Upper lobe of left lung (tissue), 6 donors: ENCODE results near the gene SMPX. TPM values are rescaled to one million over a fixed set of nuclear protein-coding genes. Genes with fewer than 3 reads are reported as not detected.

Source experiments
- ATAC-seq, 2 donors: fragments of 200-7000 bp; cut with Tn5 transposase; one replicate each; pipeline ENCODE4 v1.9.1; 2022; ENCODE audit warnings: mild to moderate bottlenecking in 2 of 2, moderate library complexity in 2 of 2; ENCODE audit not compliant: low FRiP score in 2 of 2
- DNase-seq, 2 donors: peaks; one replicate each; pipeline ENCODE4 v3.0.0-alpha.2; 2019 to 2020
- H3K27ac ChIP-seq, 4 donors: fragments of 200-600 bp; sonication (generic); one replicate each; pipeline ENCODE4 v1.5.1; 2016 to 2019
- H3K27me3 ChIP-seq, 4 donors: fragments of 200-600 bp; sonication (generic); one replicate each; pipeline ENCODE4 v1.5.1; 2017 to 2019
- H3K36me3 ChIP-seq, 4 donors: fragments of 200-600 bp; sonication (generic); one replicate each; pipeline ENCODE4 v1.5.1; 2016 to 2019
- H3K4me1 ChIP-seq, 4 donors: fragments of 200-600 bp; sonication (generic); one replicate each; pipeline ENCODE4 v1.5.1; 2018 to 2019
- H3K4me3 ChIP-seq, 4 donors: fragments of 200-600 bp; sonication (generic); one replicate each; pipeline ENCODE4 v1.5.1; 2017 to 2019; ENCODE audit warnings: mild to moderate bottlenecking in 2 of 4, moderate library complexity in 1 of 4
- H3K9me3 ChIP-seq, 4 donors: fragments of 200-600 bp; sonication (generic); one replicate each; pipeline ENCODE4 v1.5.1; 2018 to 2019
- EP300 ChIP-seq, 4 donors: sonication (generic); formaldehyde crosslinking; IDR thresholded peaks; one replicate each; pipeline ENCODE4 v1.5.1; 2017; ENCODE audit warnings: antibody characterized with exemption in 4 of 4, control low read depth in 2 of 4
- POLR2A ChIP-seq, 4 donors: fragments of 450-650 bp; IDR thresholded peaks; one replicate each; pipeline ENCODE4 v1.5.1; 2016 to 2017; ENCODE audit warnings: antibody characterized with exemption in 4 of 4, mild to moderate bottlenecking in 2 of 4
- POLR2AphosphoS5 ChIP-seq, 2 donors: sonication (generic); formaldehyde crosslinking; IDR thresholded peaks; one replicate each; pipeline ENCODE4 v1.5.1; 2017; ENCODE audit warnings: antibody characterized with exemption in 2 of 2
- WGBS, 2 donors: methylation state at CpG; one replicate each; pipeline ENCODE4 v1.1.5; 2017 to 2018; 5-methylcytosine and 5-hydroxymethylcytosine counted together
- total RNA-seq, 6 donors: library from RNA; depleted of rRNA in 4 of 6; stranded (reverse); fragments of >200 nt in 4 of 6; gene quantifications; one replicate each; pipeline versions ENCODE4 v1.1.0 to v1.2.1, GENCODE V29; 2016 to 2021
- TF ChIP-seq, protein P1 (sequence below), 6 experiments: fragments of 450-650 bp in 4 of 6; fragments of 200-600 bp in 2 of 6; sonication (generic) in 2 of 6; IDR thresholded peaks; one replicate each; pipeline ENCODE4 v1.5.1; 2016 to 2019; ENCODE audit warnings: antibody characterized with exemption in 6 of 6
- donor health status: DM: no; HTN: no; CAD: no; lungs with moderate emphysema.
- donor health status: DM: no; HTN: yes; CAD: no; lungs with severe emphysema.

The SMPX gene
- total RNA-seq, 6 donors from 2014 or later, result 2.4 TPM; not detected in 5

DNA sequence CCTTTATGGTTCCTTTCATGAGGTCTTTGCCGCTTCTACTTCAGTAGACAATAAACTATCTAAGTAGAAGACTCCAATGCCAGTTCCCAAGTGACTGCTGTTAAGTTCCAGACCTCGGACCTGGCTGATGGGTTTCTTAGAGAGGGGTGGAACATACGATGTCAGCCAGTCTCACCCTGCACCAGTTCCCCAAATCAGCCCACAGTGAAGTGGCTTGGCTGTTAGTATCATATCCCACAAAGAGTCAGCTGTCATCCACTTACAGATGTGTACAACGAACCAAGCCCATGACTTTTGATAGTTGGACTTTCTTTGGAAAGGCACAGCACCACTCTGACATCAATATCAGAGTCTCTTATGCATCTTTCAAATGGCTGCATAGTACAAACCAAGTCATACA lies 91.7 kb downstream of the SMPX start:
- no peak overlapping the region for H3K4me3 ChIP-seq
- no peaks in the 10 kb centered on the region for H3K9me3 ChIP-seq
- H3K27me3 ChIP-seq, result no peaks in the 10 kb centered on the region
- H3K36me3 ChIP-seq, result no peaks in the 10 kb centered on the region
- H3K27ac ChIP-seq, result no peak overlapping the region
- H3K4me1 ChIP-seq, result no peaks in the 10 kb centered on the region
- TF ChIP-seq, protein P1, sequence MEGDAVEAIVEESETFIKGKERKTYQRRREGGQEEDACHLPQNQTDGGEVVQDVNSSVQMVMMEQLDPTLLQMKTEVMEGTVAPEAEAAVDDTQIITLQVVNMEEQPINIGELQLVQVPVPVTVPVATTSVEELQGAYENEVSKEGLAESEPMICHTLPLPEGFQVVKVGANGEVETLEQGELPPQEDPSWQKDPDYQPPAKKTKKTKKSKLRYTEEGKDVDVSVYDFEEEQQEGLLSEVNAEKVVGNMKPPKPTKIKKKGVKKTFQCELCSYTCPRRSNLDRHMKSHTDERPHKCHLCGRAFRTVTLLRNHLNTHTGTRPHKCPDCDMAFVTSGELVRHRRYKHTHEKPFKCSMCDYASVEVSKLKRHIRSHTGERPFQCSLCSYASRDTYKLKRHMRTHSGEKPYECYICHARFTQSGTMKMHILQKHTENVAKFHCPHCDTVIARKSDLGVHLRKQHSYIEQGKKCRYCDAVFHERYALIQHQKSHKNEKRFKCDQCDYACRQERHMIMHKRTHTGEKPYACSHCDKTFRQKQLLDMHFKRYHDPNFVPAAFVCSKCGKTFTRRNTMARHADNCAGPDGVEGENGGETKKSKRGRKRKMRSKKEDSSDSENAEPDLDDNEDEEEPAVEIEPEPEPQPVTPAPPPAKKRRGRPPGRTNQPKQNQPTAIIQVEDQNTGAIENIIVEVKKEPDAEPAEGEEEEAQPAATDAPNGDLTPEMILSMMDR (IDR thresholded peaks at IDR 0.05), result no peak
- TF ChIP-seq EP300 (IDR thresholded peaks at IDR 0.05) (no peak), POLR2A (IDR thresholded peaks at IDR 0.05) (no peak), POLR2AphosphoS5 (IDR thresholded peaks at IDR 0.05) (no peak)
- 67% methylated on average over 4 of the region's 4 CpGs; no CpG with 5 or more reads in 1 of the 2 donors for WGBS, 2 donors
- DNase-seq (no peak), ATAC-seq (no peak)

DNA sequence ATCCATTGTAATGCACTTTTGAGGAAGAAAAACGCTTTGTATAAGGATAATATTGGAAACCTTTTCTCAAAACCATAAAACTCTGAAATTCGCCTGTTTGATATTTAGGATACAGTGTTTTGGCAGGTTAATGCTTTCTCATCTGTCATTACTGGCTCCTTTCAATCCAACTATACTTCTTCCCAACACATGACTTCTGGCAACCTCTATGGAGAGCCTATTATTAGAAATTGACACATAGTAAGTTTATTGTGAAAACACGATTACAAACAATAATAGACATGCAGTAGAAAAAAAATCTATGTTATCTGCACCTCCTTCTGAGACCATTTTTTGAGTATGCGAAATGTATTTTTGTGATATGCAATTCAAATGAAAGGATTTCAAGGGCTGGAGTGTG lies 95.2 kb downstream of the SMPX start:
- ATAC-seq, result no peak
- Histone ChIP-seq H3K4me3 (no peak overlapping the region), H3K4me1 (peaks cover 0 to 11% (median 0%) of the 10 kb centered on the region in 4 donors), H3K27ac (no peak overlapping the region), H3K36me3 (no peaks in the 10 kb centered on the region), H3K9me3 (no peaks in the 10 kb centered on the region), H3K27me3 (peaks cover 0 to 7% (median 0%) of the 10 kb centered on the region in 4 donors)
- no peak for DNase-seq
- no peak for TF ChIP-seq EP300 (IDR thresholded peaks at IDR 0.05)
- TF ChIP-seq POLR2AphosphoS5 (IDR thresholded peaks at IDR 0.05), result no peak
- no peak for TF ChIP-seq POLR2A (IDR thresholded peaks at IDR 0.05)
- TF ChIP-seq, protein P1 (IDR thresholded peaks at IDR 0.05), result no peak
- 63 to 74% methylated on average over 4 of the region's 4 CpGs for WGBS, 2 donors

DNA sequence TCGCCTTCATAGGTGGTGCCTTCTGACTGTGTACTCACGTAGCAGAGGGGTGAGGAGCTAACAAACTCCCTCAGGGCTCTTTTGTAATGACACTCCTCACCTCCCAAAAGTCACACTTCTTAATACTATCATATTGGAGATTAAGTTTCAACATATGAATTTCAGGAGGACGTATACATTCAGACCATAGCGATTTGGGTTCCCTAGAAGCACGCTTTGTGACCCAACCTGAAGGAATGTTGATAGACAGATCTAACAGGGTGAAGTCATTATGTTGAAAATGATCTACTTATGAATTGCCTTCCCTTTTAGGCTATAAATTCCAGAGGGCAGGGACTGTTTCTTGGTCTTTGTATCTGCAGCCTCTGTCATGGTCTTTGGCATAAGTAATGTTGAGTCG lies 96.6 kb downstream of the SMPX start:
- TF ChIP-seq POLR2A (IDR thresholded peaks at IDR 0.05) (no peak), POLR2AphosphoS5 (IDR thresholded peaks at IDR 0.05) (no peak), EP300 (IDR thresholded peaks at IDR 0.05) (no peak)
- TF ChIP-seq, protein P1 (IDR thresholded peaks at IDR 0.05), result no peak
- H3K9me3 ChIP-seq, result no peaks in the 10 kb centered on the region
- ATAC-seq, result no peak
- H3K4me3 ChIP-seq, result no peak overlapping the region
- WGBS, 2 donors, result 63 to 84% methylated on average over 6 of the region's 6 CpGs
- peaks cover 0 to 12% (median 0%) of the 10 kb centered on the region in 4 donors for H3K4me1 ChIP-seq
- DNase-seq, result no peak
- no peak overlapping the region for H3K27ac ChIP-seq
- H3K27me3 ChIP-seq, result peaks cover 0 to 7% (median 0%) of the 10 kb centered on the region in 4 donors
- no peaks in the 10 kb centered on the region for H3K36me3 ChIP-seq

DNA sequence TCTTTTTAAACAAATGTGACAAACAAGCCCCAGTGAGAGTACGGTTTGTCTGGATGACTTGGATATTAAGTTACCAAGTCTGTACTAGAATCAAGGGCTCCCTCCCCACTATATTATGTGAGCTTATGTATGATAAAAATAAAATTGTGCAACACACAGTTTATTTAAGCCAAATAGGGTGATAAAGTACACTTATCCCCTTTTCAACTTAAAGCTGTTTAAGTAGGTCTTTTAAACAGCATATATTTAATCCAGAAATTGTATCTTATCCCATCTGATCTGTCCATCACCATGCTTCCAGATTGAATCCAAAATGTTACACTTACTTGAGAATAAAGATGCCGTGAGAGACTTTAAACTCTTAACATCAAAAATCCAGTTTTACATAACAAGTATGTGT lies 97.8 kb downstream of the SMPX start:
- 67 to 84% methylated on average over 2 of the region's 2 CpGs for WGBS, 2 donors
- Histone ChIP-seq H3K4me1 (peaks cover 0 to 12% (median 0%) of the 10 kb centered on the region in 4 donors), H3K27ac (no peak overlapping the region), H3K27me3 (peaks cover 0 to 13% (median 0%) of the 10 kb centered on the region in 4 donors), H3K36me3 (no peaks in the 10 kb centered on the region), H3K9me3 (no peaks in the 10 kb centered on the region), H3K4me3 (no peak overlapping the region)
- no peak for ATAC-seq
- DNase-seq, result no peak
- TF ChIP-seq, protein P1 (IDR thresholded peaks at IDR 0.05), result no peak
- no peak for TF ChIP-seq POLR2AphosphoS5 (IDR thresholded peaks at IDR 0.05)

DNA sequence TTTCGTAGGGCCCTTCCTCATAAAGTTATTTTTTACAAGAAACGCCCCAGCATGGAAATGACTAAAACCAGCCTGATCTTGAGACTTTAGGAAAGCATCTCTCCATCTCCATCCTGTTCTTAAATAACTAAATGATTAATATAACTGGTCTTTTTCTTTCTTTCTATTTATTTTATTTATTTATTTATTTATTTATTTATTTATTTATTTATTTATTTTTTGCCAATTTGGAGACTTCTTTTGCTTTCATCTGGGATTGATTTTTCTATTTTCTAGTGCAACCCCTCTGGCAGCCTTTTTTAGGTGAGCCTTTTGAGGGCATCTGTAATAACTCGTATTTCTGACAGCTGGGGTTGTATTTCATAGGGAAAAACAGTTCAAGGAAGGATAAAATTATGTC lies 98.6 kb downstream of the SMPX start:
- H3K27me3 ChIP-seq, result peaks cover 0 to 13% (median 0%) of the 10 kb centered on the region in 4 donors
- no peak overlapping the region for H3K27ac ChIP-seq
- peaks cover 0 to 12% (median 0%) of the 10 kb centered on the region in 4 donors for H3K4me1 ChIP-seq
- TF ChIP-seq POLR2A (IDR thresholded peaks at IDR 0.05), result no peak
- TF ChIP-seq EP300 (IDR thresholded peaks at IDR 0.05), result no peak
- TF ChIP-seq, protein P1 (IDR thresholded peaks at IDR 0.05), result no peak
- no peak for TF ChIP-seq POLR2AphosphoS5 (IDR thresholded peaks at IDR 0.05)
- no peaks in the 10 kb centered on the region for H3K9me3 ChIP-seq
- H3K36me3 ChIP-seq, result no peaks in the 10 kb centered on the region
- ATAC-seq (no peak), DNase-seq (no peak)
- no peak overlapping the region for H3K4me3 ChIP-seq
- 78 to 79% methylated on average over 3 of the region's 3 CpGs for WGBS, 2 donors
